HG02981 (cell line): ENCODE measurements around the gene PKP4.

Experiments used
- ATAC-seq: cut with Tn5 transposase; IDR thresholded peaks from one replicate; pipeline ENCODE4 v1.9.1; 2021; ENCODE audit warnings: mild to moderate bottlenecking, moderate library complexity; ENCODE audit not compliant: unreplicated experiment

The PKP4 gene

GRCh38 chr2:158729873-158730620, 273.3 kb downstream of the PKP4 start:
- ATAC-seq = no peak

GRCh38 chr2:158730621-158731140, 273.9 kb downstream of the PKP4 start:
- ATAC-seq = no peak

- ATAC-seq = no peak
Measured at GRCh38 chr2:158731386-158731785, 274.6 kb downstream of the PKP4 start.
